NOMO-1 (cell line): Measurements from ENCODE around the gene DOK7.

Experiments
- DNase-seq, 2 experiments: peaks; one replicate each; lab custom pipeline; 2025; ENCODE audit not compliant: unreplicated experiment in 2 of 2; lab: John Stamatoyannopoulos, UW

DOK7 gene

DNA sequence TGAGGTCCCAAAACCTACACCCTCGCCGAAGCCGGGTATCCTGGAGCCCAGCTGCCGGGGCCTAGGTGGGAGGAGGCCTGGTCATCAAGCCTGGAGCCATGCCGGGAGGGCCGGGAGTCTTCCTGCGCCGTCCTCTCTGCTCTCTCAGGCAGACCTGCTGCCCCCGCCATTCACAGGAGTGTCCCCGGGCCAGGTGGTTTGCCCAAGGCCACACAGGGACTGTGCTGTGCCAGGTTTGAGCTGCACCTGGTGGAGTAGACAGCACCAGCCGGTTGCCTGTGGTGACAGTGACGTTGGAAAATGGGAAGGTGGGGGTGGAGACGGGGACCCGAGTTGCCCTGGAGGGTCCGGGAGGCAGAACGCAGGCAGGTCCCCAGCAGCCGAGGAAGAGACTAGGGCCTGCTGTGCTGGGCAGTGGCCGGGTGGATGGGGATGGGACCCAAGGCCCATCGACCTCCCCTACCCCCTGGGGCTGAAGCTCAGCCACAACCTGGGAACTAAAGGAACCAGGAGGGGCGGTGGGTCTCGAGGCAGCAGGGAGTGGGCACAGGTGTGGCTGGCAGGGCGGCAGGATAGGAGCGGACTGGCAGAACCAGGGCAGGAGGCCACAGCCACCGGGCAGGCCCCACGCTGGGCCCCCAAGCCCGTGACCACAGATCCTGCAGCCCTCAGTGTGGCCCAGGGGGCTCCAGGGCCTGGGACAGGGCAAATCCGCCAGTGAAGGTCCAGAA lies 9.5 kb downstream of the DOK7 start:
- DNase-seq: no peak

DNA sequence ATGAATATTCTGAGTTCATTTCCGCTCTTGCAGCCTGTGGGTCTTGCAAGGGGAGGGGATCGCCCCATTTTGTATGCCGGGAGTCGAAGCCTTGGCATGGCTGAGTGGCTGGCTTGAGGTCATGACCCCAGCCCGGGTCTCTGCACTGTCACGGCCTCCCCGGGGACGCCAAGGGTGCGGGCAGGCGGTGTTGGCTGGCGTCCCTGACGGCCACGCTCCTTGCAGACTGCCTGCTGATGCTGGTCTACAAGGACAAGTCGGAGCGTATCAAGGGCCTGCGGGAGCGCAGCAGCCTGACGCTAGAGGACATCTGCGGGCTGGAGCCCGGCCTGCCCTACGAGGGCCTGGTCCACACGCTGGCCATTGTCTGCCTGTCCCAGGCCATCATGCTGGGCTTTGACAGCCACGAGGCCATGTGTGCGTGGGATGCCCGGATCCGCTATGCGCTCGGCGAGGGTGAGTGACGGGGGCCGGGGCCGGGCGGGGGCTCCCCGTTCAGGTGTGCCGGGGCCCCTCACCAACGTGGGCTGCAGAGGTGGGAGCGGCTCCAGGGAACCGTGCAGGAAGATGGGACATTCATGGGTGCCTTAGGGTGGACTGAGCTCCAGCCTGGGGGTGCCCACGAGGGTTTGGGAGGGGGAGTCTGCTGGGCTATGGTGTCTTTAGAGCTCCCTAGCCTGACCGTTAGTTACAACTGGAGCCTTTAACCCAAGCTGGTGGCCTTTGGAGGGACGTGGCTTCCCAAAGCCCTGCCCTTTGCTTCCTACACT lies 10.3 kb downstream of the DOK7 start:
- DNase-seq: no peak

DNA sequence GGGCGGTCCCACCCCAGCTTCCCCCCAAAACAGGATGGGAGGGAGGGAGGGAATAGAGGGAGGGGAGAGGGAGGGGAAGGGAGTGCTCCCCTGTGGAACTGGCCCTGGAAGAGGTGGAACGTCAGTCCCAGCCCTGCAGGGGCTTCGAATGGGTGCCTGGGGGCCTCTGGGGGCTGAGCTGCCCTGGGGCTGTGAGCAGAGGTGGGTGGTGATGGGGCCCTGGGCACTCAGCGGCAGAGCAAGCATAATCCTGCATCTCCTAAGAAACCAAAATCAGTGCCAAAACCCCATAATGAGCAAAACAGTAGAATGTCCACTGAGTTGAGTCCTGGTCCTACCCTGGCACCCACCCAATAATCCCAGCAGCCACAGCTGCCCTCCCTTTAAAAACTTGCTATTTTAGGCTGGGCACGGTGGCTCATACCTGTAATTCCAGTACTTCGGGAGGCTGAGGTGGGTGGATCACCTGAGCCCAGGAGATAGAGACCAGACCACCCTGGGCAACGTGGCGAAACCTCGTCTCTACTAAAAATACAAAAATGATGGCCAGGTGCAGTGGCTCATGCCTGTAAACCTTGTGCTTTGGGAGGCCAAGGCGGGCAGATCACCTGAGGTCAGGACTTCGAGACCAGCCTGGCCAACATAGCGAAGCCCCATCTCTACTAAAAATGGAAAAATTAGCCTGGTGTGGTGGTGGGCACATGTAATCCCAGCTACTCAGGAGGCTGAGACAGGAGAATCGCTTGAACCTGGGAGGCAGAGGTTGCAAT lies 11.1 kb downstream of the DOK7 start:
- DNase-seq: no peak

DNA sequence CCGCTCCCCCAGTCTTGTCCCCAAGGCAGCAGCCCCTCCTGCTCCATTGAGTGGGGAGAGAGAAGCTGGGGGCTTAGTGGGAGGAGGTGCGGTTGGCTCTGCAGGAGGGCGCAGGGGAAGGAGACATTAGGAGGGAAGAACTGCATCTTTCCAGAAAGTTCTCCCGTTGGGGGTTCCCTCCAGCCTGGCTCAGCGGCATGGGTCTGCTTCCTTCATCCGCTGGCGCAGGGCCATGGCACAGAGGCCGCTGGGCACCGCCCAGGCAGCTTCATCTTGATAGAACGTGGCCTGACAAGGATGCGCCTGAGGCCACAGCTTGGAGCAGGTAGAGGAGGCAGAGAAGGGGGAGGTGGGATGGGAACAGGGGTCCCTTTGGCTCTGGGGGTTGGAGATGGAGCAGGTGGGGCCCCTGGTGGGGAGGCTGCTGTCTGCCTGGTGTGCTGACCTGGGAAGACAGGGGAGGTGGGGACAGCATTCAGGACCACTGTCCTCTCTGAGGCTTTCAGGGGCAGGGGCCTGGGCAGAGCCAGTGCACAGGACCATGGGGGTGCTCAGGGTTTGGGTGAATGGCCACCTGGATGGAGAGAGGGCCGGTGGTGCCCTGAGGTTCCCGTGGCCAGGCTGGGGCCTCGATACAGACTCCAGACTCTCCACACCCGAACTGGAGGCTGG lies 12.1 kb downstream of the DOK7 start:
- no peak for DNase-seq

DNA sequence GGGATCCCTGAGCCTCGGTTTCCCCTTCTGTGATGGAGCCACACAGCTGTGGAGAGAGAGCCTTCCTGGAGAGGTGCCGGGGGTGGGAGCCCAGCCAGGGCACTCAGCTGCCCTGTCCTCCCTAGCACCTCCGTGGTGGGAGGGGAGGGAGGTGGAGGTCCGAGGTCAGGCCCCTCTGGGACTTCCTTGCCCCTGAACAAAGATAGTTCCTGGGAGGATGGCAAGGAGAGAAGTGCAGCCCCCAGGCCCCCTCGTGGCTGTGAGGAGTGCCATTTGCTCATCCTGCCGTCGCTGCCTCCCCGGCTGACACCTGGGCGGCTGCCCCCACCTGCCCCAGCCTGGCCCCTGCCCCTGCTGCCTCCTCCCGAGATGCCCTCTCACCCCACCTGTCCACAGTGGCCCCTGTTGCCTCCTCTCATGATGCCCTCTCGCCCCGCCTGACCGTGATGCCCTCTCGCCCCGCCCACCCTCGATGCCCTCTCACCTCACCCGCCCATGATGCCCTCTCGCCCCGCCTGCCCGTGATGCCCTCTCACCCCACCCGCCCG lies 12.7 kb downstream of the DOK7 start:
- no peak for DNase-seq

DNA sequence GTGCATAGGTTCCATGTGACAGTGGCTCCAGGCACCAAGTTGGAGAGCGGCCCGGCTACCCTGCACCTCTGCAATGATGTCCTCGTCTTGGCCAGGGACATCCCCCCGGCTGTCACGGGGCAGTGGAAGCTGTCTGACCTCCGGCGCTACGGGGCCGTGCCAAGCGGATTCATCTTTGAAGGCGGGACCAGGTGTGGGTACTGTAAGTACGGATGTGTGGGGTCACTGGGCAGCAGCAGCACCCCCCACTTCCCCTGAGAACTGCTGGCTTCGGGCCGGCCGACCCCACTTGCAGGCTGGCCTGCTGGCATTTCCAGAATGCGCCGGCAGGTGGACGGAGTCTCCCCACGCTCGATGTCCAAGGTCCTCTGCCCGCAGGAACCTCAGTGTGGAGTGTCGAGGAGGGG lies 13.2 kb downstream of the DOK7 start:
- no peak for DNase-seq

DNA sequence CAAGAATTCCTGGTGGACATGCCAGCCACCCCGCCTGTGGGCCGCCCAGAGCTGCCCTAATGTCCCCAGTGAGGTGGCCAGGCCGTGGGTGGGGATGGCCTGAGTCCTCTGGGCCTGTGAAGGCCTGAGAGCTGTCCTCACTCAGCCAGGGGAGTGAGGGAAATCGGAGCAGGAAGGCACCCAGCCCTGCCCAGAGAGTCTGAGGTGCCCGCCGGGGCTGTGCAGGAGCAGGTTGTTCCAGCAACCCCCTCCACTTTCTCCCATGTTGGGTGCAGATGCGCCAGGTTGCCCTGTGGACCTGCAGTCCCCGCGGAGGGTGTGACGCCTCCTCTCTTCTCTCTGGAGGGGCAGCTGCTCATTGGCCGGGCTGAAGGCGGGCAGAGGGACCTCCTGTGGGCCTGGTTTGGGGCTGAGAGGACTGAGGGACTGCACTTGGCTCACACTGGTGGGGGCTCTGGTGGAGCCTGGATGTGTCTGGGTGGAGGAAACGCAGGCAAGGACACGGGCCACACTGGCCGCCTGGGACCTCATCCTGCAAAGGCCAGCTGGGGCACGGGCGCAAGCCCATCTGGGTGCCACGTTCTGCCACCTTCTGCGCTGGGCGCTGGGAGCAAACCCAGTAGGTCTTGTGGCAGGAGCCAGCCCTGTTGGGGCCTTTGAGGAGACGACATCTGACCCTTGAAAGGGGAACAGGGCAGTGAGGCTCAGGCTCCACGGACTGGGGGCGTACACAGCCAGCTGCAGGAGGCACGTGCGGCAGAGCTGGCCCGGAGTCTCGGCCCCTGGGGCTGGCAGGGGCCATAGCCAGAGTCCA lies 14.0 kb downstream of the DOK7 start:
- DNase-seq: no peak

DNA sequence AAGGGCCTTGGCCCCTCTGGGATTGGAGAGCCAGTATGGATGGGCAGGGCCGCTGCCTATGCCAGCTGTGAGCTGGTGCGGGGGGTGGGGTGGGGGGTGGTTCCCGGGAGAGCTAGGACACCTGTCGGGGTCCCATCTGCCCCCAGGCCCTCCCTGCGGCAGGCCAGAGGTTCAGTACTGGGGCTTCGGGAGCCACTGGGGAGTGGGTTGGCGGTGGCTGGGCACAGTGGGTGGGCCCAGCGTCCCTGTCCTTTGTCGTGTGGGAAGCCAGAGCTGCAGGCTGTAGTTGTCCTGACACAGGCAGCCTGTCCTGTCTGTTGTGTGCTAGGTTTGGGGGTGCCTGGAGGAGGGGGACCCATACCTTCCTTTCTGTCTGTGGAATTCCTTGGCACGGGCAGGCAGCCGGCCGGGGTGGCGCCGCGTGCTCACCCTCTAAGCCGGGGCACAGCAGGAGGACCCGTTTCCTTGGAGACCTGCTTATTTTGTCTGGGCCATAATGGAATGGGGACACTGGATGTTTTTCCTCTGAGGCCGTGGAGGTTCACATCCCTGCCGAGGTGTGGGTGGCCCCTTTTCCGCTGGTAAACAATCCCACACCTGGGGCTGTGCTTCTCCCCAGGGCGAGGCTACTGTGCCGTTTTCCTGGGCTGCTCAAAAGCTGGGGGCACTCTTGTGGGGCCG lies 14.8 kb downstream of the DOK7 start:
- no peak for DNase-seq

DNA sequence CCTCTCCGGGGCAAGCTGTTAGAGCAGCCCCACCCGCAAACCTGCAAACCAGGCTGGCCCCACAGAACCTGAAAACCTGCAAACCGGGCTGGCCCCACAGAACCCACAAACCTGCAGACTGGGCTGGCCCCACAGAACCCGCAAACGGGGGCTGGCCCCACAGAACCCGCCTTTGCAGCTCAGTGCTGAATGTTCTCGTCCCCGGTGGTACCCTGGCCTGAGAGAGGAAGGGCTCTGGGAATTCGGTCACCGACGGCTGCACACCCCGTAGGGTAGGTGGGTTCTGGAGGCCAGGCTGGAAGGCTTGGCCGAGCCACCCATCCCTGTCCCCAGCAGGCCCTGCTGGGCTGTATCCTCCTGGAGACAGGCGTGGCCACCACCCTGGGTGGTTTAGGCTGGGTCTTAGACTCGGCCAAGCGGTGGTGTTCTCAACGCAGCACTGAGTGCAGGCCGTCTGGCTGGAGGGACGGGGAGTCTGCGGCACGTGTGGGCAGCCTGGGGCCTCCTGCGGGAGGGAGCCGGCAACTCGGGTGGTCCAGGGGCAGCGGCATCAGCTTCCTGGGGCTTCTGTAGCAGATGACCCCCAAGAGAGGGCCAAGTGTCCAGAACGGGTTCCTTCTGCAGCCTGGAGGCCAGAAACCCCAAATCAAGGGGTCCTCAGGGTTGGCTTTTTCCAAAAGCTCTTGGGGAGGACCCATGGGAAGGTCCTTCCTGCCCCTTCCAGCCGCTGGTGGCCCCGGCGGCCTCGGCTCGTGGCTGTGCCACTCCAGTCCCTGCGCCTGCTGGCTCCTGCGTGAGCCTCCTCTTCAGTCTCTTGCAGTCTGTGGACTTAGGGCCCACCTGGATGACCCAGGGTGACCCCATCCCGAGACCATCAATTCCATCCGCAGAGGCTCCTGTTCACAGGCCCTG lies 15.6 kb downstream of the DOK7 start:
- DNase-seq: no peak

DNA sequence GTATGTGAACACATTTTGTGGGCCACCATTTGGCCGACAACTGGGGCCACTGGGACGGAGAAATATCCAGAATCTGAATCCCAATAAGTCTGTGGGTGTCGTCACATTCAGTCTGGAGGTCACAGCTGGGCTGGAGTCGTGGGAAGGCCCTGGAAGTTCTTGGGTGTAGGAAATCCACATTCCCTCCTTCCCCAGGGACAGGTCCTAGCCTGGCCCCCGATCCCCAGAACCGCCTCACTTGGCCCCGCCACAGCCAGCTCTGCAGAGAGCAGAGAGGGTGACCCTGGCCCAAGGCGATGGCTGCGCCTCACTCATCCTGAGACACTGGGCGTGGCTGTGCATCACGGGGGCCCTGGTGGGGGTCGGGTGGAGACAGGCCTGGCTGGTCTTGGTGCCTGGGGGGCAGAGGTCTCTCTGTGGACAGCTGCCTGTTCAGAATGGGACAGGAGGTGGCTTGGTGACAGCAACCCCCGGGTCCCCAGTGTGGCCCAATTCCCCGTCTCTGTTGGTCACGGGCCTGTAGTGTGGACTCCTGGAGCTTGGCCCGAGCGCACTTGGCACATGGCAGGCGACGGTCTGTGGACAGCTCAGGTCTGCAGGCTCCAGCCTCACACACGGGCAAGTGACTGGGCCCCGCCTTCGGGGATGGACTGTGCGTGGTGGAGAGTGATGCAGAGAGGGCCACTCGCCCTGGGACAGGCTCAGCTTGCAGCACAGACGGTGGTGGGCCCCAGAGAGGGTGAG lies 16.4 kb downstream of the DOK7 start:
- no peak for DNase-seq

DNA sequence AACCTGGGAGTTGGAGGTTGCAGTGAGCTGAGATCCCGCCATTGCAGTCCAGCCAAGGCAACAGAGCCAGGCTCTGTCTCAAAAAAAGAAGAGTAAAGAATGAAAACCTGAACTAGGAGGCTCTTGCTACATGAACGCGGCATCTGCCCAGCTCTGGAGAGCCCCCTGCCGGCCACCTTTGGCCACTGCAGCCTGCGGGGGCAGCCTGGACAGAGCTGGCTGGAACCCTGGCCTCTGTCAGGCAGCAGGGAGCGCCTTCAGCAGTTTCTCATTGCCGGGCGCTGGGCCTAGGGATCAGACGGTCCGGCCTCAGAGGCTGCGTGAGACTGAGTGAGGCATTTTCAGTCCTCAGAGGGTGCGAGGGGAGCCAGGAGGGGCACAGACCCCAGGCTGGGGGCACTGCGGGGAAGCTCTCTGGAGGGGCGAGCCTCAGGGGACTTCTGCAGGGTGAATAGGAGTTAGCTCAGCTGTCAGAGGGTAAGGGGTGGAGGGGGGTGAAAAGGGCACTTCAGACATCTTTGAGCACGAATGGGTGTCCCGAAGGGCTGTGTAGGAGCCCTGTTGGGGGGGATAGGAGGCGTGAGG lies 17.5 kb downstream of the DOK7 start:
- peak; percentile 63 to 64 for DNase-seq

DNA sequence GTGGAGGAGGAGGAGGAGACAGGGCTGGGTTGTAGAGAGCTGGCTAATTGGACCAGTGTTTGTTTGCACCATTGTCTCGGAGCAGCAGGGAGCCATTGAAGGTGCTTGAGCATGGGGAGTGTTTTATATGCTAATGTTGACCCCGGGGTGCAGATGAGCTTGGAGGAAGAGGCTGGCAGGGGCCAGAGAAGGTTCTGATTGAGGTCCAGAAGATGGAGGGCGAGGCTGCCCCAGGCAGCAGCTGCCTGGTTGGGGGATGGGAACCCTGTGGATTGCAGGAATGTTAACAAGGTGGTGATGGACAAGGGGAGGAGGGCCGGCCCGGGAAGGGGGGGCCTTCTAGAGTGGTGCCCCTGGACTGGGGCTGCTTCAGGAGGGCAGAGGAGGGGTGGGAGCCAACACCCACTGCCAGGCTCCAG lies 18.0 kb downstream of the DOK7 start:
- no peak for DNase-seq

DNA sequence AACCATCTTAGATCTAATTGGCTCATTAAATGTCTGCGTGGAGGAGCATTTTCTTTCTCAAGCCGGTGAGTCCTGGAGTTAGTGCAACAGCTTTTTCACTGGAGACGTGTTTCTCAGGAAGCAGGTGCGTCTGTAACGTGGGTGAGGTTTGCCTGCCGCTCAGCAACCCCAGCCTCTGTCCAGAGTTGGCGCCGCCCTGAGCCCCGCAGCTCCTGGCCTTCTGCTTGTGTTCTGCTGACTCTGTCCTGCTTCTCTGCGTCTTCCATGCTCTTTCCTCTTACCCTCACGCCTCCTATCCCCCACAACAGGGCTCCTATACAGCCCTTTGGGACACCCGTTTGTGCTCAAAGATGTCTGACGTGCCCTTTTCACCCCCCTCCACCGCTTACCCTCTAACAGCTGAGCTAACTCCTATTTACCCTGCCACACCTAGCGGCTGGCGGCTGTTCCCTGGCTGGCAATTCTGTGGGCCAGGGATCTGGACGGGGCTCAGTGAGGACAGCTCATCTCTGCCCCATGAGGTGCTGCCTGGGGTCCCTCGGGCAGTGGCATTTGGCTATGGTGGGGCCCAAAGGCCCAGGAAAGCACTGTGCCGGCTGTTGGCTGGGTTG lies 18.8 kb downstream of the DOK7 start:
- DNase-seq: no peak

DNA sequence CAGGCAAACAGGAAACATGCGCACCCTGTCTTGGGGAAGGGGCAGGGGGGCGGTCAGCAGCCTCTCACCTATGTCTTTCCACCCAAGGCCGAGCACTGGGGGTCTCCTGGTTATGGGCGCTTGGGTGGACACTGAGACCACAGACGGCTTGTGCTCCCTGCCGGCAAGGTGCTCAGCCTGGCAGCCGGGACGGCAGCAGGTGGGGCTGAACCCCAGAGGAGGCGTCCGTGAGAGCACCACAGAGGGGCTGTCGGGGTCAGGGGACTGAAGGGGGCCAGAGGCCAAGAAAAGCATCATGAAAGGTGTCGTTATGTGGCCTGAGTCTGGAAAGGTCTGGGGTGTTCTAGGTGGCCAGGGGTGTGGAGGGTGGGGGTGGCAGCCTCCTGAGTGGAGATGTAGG lies 19.6 kb downstream of the DOK7 start:
- DNase-seq: no peak

DNA sequence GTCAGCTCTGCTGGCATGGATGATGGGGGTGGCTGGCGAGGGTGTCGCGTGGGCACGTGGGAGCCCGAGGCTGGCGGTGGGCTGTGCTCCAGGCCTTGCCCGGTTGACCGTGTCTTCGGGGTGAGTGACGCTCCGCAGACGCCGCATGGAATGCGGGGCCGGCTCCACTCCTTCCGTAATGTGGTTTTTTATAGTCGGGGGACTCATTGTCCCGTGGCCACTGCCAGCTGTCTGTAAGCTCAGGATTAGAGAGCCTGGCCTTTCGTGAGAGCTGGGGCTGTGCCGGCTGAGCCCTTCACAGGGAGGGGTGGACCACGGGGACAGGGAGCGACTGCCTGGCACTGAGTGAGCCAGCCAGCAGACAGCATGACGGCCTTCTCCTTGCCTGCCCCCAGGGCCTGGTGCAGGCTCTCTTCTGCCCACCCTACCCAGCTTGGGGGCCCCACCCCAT lies 20.4 kb downstream of the DOK7 start:
- no peak for DNase-seq

DNA sequence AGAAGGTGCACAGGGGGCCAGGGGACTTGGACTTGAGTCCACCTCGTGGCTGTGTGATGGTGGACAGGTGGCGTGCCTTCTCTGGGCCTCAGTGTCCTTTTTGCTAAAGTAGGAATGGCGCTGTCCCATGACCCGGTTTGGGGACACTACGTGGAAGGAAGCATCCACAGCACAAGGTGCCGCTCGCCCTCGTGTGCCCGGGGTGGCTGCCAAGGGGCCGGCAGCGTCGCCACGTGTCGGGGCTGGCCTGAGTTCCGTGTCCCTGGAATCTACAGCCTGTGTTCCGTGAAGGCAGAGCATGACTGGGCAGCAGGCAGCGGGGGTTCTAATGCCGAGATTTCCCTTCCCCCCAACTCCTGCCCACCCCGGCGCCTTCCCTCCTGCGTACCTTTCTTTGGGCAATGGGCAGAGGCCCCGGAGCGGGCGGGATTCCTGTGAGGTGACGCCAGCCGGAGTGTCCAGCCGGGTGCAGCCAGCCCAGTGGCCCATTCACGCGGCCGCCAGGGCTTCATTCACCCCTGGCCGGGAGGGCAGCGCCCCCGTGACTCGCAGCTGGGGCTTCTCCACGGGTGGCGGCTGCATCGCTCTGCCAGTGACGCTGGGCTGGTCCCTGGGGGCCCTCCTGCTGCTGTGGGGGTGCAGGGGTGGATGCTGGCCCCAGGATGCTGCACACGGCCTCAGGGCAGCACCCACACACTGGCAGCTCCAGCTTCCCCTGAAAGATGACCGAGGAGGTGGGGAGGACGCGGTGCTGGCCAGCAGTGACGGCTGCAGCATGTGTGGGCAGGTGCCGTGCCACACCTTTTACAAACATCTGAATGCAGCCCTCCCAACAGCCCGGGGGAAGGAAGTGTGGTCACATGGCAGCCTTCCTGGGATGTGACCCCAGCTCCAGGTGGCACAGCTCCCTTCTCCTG lies 21.2 kb downstream of the DOK7 start:
- peak in 1 of 2 experiments; percentile 31 for DNase-seq
